Lower lobe of right lung (tissue), 2 donors: ENCODE data around the gene FOXF2. TPM values are rescaled to one million over a fixed set of nuclear protein-coding genes. Genes with fewer than 3 reads are reported as not detected.

Experiments used
- ATAC-seq, 2 donors: fragments of 200-7000 bp; cut with Tn5 transposase; one replicate each; pipeline ENCODE4 v1.9.1; 2020 to 2022; ENCODE audit warnings: mild to moderate bottlenecking in 2 of 2, moderate library complexity in 2 of 2
- DNase-seq: peaks from one replicate; pipeline ENCODE4 v3.0.0-alpha.2; 2020
- H3K27ac ChIP-seq: fragments of 200-600 bp; one replicate; pipeline ENCODE4 v1.8.0; 2022
- H3K27me3 ChIP-seq: fragments of 200-600 bp; one replicate; pipeline ENCODE4 v1.8.0; 2022; ENCODE audit warnings: low read depth
- H3K36me3 ChIP-seq: fragments of 200-600 bp; one replicate; pipeline ENCODE4 v1.8.0; 2022; ENCODE audit warnings: mild to moderate bottlenecking
- H3K4me1 ChIP-seq: fragments of 200-600 bp; one replicate; pipeline ENCODE4 v1.8.0; 2022
- H3K4me3 ChIP-seq: fragments of 200-600 bp; one replicate; pipeline ENCODE4 v1.8.0; 2022; ENCODE audit warnings: mild to moderate bottlenecking
- H3K9me3 ChIP-seq: fragments of 200-600 bp; one replicate; pipeline ENCODE4 v1.8.0; 2022
- CTCF ChIP-seq: fragments of 200-600 bp; IDR thresholded peaks from one replicate; pipeline ENCODE4 v1.8.0; 2022; ENCODE audit warnings: antibody characterized with exemption, mild to moderate bottlenecking
- intact Hi-C: fragments of 100-400 bp; cut with DNase I; formaldehyde crosslinking; loops from one replicate; pipeline ENCODE4 v1.11.0; 2022
- long read RNA-seq: library from polyadenylated mRNA; unstranded; transcript quantifications from one replicate; pipeline ENCODE4 v2.0.0, GENCODE V29; 2021
- total RNA-seq: library from RNA; stranded (reverse); fragmentation: NEBNext Ultra II Directional; extraction: Animal tissue kit (Norgen Biotek cat#: 25700); gene quantifications from one replicate; pipeline ENCODE4 v1.2.1, GENCODE V29; 2021
- donor health status: DM: no; HTN: yes; CAD: no; lungs with severe emphysema.

Gene FOXF2
- 13.2 TPM for total RNA-seq
- long read RNA-seq, transcript FOXF2-202 (2 exons, 2,451 nt) = major isoform, 46 of 50 reads
- long read RNA-seq, partial matches to known transcripts = 0 of 50 reads
- long read RNA-seq, other reads (novel, unspliced or antisense) = 4 of 50 reads

- peaks cover 27% of the 10 kb centered on the region for H3K4me1 ChIP-seq
- peak; percentile 5 to 34 for ATAC-seq
- TF ChIP-seq CTCF = no peak
- intact Hi-C loops = no loop called here
- H3K36me3 ChIP-seq = no peaks in the 10 kb centered on the region
- peak within 1 kb of the TSS; percentile 55 for H3K4me3 ChIP-seq
- H3K9me3 ChIP-seq = no peaks in the 10 kb centered on the region
- DNase-seq = no peak
- H3K27me3 ChIP-seq = peaks cover 90% of the 10 kb centered on the region
- peak within 1 kb of the TSS; percentile 65 for H3K27ac ChIP-seq
Observed at GRCh38 chr6:1389369-1390132, at the start of gene FOXF2. Gene FOXF2 (plus strand): TSS chr6:1389576. CDS start chr6:1389948, 372 bp downstream.

- H3K9me3 ChIP-seq = peaks cover 9% of the 10 kb centered on the region
- H3K36me3 ChIP-seq = no peaks in the 10 kb centered on the region
- ATAC-seq (no peak), DNase-seq (no peak)
- no peak overlapping the region for H3K27ac ChIP-seq
- peaks cover 30% of the 10 kb centered on the region for H3K4me1 ChIP-seq
- intact Hi-C loops = no loop called here
- no peak for TF ChIP-seq CTCF
- H3K27me3 ChIP-seq = no peaks in the 10 kb centered on the region
- H3K4me3 ChIP-seq = no peak overlapping the region
Observed at GRCh38 chr6:1346101-1346500, 43.3 kb upstream of the FOXF2 start.

- Histone ChIP-seq H3K36me3 (no peaks in the 10 kb centered on the region), H3K27ac (peak overlapping the region; percentile 52), H3K4me1 (peaks cover 30% of the 10 kb centered on the region), H3K27me3 (no peaks in the 10 kb centered on the region), H3K4me3 (no peak overlapping the region), H3K9me3 (peaks cover 13% of the 10 kb centered on the region)
- no peak for TF ChIP-seq CTCF
- intact Hi-C loops = no loop called here
- DNase-seq = no peak
- peak; percentile 69 to 70 for ATAC-seq
Observed at GRCh38 chr6:1346558-1347091, 42.8 kb upstream of the FOXF2 start.

GRCh38 chr6:1347161-1347560, 42.2 kb upstream of the FOXF2 start:
- intact Hi-C loops = no loop called here
- no peaks in the 10 kb centered on the region for H3K27me3 ChIP-seq
- no peak for TF ChIP-seq CTCF
- H3K36me3 ChIP-seq = no peaks in the 10 kb centered on the region
- H3K4me3 ChIP-seq = no peak overlapping the region
- peak overlapping the region; percentile 52 for H3K27ac ChIP-seq
- ATAC-seq (peak; percentile 71), DNase-seq (no peak)
- H3K4me1 ChIP-seq = peaks cover 30% of the 10 kb centered on the region
- peaks cover 13% of the 10 kb centered on the region for H3K9me3 ChIP-seq

GRCh38 chr6:1348675-1349074, 40.7 kb upstream of the FOXF2 start:
- peak; percentile 67 for DNase-seq

More at GRCh38 chr6:1348675-1349074, 40.7 kb upstream of the FOXF2 start:
- no peak overlapping the region for H3K27ac ChIP-seq
- H3K4me3 ChIP-seq = no peak overlapping the region
- H3K4me1 ChIP-seq = peaks cover 30% of the 10 kb centered on the region
- intact Hi-C loops = no loop called here
- peaks cover 13% of the 10 kb centered on the region for H3K9me3 ChIP-seq
- peak; percentile 94 to 95 for ATAC-seq
- no peak for TF ChIP-seq CTCF
- H3K36me3 ChIP-seq = no peaks in the 10 kb centered on the region
- no peaks in the 10 kb centered on the region for H3K27me3 ChIP-seq
